Epithelial cell of prostate (primary cell): Measurements from ENCODE around the gene AFF3.
"Not testable (repeated sequence)": the region's sequence is repeated elsewhere in the genome, so short reads cannot be mapped to it uniquely, and the experiment has no call there.

Experiments
- DNase-seq: peaks from one replicate; pipeline ENCODE4 v3.0.0-alpha.2; 2011; ENCODE audit warnings: low read depth, low spot score
- H3K27ac ChIP-seq: fragments of 450-650 bp; 2 replicates; pipeline ENCODE4 v1.5.1; 2017; ENCODE audit warnings: mild to moderate bottlenecking

Gene AFF3

DNA sequence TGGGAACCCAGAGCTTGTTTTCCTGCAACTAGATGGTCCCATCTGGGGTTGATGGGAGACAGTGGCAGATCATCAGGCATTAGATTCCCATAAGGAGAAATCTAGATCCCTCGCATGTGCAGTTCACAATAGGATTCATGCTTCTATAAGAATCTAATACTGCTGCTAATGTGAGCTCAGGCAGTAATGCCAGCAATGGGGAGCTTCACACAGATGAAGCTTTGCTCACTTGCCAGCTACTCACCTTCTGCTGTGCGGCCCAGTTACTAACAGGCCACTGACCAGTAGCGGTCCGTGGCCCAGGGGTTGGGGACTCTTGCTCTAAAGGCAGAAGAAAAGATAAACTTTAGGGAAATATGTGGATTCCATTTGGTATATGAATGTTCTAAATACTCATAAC is 192.9 kb downstream of the AFF3 start:
- DNase-seq = no peak

DNA sequence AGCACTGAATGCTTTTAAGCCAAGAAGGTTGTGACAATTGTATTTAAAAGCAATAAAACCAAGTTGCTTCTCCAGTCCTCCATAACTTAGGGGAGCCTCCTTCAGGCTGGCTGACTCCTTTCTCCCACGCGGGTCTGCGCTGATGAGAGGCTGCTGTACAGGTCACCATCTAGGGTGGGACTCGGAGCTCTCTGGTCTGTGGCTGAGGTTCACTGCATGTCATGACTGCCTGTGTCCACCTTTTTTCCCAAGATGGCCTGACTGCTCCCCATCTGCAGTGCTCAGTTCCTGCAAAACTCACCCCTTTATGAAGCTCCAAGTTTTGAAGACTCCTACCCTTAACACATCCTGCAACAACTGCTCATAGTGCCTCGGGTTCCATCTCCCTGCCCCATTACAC is 194.4 kb downstream of the AFF3 start:
- DNase-seq = no peak
- no peak overlapping the region for H3K27ac ChIP-seq

More for the DNA sequence above, 192.9 kb downstream of the AFF3 start:
- H3K27ac ChIP-seq = no peak overlapping the region

DNA sequence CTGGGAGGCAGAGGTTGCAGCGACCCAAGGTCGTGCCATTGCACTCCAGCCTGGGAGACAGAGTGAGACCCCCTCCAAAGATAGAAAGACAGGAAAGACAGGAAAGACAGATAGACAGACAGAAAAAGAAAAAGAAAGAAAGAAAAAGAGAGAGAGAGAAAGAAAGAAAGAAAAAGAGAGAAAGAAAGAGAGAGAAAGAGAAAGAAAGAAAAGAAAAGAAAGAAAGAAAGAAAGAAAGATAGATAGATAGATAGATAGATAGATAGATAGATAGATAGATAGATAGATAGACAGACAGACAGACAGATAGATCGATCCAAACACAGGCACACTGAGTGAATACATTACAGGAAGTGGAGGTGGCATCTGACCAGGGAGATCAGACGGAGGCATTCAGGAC is 195.0 kb downstream of the AFF3 start:
- H3K27ac ChIP-seq, DNase-seq: not testable (repeated sequence)

DNA sequence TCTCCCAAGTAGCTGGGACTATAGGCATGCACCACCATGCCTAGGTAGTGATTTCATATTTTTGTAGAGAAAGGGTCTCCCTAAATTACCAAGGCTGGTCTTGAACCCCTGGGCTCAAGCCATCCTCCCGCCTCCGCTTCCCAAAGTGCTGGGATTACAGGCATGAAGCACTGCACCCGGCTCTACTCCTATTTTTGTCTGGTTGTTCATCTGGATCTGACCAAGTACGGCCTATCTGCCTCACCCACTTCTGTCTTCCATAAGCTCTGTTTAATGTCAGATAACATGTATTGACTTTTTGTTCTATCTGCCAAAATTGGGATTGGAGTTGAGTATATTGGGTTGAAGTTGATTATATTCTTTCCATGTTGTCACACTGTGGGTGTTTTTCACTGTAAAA is 198.4 kb downstream of the AFF3 start:
- no peak overlapping the region for H3K27ac ChIP-seq
- DNase-seq = no peak

DNA sequence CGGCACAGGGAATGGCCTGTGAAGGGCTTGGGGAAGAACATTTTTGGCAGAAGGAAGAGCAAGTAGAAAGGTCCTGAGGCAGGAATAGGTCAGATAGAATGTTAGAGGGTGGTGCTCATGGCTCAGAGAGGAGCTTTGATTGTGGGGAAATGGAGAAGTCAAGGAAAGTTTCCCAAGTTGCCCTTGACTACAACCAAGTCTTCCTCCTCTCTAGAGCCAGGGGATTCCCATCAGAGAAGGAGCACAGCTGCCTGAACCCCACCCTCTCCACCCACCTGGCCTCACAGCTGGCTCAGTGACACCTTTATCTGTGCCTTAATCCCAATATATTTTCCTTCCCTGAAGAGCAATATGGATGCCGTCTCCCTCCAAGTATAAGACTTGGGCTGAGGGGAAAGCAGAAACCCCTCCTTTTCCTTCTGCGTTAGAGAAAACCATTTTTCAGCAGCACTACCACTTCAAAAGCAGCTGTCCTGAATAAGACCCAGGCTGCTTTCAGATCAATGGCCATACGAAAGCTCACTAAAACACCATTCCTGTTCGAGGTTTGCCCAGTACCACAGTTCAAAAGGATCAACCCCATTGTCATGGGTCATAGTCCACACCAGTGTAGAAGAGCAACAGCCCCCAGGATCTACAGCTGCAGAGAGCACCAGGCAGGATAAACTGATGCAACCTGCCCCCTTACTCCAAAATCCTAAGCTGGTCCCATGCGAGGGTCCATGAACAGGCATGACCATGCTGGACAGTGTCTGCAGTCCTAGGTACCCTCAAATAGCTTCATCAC is 199.6 kb downstream of the AFF3 start:
- DNase-seq = no peak
- no peak overlapping the region for H3K27ac ChIP-seq

DNA sequence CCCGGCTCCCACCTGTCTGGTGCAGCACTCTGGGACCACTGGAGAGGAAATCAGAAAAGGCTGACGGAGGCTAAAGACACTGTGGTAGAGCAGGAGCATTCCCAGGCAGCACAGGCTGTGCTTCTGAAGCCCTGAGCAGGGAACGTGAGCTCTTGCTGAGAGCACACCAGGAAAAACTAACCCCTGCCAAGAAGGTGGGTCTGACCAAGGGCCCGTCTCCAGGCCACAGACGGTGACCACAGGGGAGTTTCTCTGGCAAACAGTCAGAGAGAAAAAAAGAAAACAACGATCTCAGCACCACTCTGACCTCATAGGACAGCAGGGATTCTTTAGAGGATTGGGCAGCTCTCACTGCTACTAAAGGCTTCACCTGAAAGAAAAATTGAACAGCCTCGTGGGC is 201.4 kb downstream of the AFF3 start:
- no peak for DNase-seq
- no peak overlapping the region for H3K27ac ChIP-seq

DNA sequence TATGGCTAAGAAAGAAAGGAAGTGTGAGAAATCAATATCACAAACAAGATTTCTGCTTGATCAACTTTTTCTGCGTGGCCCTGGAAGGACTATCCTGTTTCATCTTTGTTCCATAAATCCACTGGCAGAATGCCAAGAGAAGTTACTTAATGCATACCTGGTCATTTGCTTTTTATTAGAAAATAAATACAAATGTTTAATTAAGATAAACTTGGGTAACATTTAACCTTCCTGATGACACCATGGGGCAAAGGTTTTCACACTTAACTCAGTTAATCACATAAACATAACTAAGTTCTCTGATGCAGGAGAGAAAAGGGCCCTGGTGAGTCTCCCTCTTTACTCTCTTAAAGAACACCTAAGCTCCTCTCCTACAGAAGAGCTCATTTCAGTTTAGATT is 203.3 kb downstream of the AFF3 start:
- DNase-seq = no peak

DNA sequence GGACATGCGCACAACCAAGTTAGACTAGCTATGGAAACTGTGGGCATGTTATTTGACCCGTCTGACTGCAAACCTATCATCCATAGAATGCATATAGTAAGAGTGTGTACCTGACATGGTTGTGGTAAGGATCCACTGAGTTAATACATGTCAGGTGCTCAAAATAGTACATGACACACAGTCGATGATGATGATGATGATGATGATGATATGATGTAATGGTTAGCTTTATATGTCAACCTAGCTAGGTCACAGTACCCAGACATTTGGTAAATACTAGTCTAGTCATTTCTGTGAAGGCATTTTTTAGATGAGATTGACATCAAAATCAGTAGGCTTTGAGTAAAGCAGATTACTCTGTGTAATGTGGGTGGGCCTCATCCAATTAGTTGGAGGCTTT is 204.1 kb downstream of the AFF3 start:
- no peak for DNase-seq
- no peak overlapping the region for H3K27ac ChIP-seq

More for the DNA sequence above, 203.3 kb downstream of the AFF3 start:
- H3K27ac ChIP-seq = no peak overlapping the region

DNA sequence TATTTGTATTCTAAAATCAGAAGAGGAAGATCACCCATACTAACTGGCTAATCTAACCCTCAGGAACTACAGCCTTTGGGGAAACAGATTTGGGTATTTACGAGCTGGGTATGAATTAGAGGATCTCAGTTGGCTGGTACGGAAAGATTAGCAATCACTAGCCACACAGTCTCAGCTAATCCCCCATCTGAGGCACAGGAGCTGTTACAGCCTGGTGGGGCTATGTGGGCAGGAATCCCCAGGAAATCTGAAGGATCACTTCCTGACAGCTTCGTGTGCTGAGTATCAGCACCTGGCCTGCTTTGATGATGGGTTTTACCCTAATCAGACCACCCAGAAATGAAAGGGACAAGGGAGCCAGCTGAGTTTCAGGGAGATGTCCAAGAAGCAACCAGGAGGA is 206.3 kb downstream of the AFF3 start:
- no peak for DNase-seq
- H3K27ac ChIP-seq = no peak overlapping the region

DNA sequence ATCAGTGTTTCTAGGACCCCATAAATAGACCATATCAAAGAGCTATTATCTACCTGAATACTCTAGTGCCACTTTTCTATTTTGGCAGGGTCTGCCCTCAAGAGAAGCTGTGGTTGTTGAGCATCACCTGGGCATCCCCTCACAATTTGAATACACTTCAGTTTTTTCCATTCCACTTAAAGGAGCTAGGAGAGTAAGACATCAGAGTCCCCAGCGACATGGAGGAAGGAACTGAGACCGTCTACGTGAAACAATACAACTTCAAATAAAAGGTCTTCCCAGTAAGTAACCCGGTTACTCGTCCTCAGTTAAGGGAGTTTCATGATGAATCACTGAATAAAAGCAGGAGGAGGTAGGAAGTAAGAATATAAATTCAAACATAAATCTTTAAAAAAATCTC is 206.7 kb downstream of the AFF3 start:
- no peak overlapping the region for H3K27ac ChIP-seq
- DNase-seq = no peak

DNA sequence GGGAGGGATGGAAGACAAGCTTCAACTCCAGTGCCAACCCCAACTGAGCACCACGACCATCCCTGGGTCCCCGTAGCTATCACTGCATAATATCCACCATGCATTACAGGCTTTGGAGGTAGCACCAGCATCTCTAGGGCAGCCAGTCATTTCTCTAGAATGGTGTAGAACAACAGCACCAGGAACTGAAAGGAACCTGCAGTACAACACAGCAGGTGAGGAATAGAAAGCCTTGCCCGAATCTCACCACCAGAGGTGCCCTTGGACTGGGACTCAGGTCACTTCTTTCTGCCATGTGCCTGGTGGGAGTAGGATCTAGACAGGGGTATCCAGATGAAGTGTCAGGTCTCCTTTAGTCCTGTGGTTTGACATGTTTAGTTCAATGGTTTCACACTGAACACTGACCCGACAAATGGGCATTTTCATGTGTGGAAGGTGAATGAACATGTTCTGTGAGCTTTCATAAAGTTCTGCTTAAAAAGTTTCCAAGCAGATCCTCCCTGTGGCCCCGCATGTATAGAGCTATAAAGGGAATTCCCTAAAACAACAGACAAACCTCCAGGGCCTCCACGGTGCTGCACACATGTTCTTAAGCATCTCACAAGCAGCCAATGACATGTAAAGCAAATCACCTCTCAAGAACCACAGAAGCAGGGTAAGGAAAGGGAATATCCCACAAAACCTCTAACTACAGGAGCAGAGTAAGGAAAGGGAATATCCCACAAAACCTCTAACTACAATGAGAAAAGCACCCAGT is 208.3 kb downstream of the AFF3 start:
- no peak for DNase-seq
- H3K27ac ChIP-seq = no peak overlapping the region

DNA sequence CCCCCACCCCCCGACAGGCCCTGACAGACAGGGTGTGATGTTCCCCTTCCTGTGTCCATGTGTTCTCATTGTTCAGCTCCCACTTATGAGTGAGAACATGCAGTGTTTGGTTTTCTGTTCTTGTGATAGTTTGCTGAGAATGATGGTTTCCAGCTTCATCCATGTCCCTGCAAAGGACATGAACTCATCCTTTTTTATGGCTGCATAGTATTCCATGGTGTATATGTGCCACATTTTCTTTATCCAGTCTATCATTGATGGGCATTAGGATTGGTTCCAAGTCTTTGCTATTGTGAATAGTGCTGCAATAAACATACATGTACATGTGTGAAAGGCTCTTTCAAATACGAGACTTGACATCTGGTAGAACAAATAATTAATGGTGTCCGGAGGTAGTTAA is 208.9 kb downstream of the AFF3 start:
- not testable (repeated sequence) for DNase-seq, H3K27ac ChIP-seq

DNA sequence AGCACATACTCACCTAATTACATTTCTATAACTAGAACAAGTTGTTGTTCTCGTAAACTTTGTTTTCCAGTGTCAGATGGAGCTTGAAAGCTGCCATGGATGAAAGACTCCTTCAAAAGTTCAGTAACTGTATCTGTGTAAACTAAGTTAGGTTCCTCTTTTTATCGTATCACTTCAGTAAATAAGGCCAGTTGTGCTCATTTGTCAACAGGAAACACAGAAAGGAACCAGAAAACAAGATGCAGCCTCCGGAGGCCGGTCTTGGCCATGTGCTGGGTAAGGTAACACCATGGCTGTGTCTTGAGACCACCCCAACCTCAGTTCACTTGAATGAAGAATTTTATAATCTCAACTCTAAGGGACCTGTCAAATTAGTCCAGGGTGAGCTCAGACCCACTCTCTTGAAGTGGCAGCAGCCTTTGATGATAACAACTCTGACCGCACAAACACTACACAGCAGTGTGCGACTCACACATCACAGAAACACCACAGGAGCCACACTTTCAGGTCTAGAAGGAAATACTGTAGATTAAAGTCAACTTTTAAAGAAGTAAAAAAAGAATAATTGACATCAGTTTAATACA is 213.8 kb downstream of the AFF3 start:
- DNase-seq = no peak
- no peak overlapping the region for H3K27ac ChIP-seq

DNA sequence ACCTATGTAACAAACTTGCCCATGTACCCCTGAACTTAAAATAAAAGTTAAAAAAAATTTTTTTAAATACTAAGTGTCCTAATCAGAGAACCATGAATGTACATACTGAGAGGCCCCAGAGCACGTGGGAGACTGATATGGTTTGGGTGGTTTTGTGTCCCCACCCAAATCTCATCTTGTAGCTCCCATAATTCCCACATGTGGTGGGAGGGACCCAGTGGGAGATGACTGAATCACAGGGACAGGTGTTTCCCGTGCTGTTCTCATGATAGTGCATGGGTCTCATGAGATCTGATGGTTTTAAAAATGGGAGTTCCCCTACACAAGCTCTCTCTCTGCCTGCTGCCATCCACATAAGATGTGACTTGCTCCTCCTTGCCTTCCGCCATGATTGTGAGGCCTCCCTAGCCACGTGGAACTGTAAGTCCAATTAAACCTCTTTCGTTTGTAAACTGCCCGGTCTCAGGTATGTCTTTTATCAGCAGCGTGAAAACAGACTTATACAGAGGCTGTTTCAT is 214.6 kb downstream of the AFF3 start:
- H3K27ac ChIP-seq, DNase-seq: not testable (repeated sequence)

DNA sequence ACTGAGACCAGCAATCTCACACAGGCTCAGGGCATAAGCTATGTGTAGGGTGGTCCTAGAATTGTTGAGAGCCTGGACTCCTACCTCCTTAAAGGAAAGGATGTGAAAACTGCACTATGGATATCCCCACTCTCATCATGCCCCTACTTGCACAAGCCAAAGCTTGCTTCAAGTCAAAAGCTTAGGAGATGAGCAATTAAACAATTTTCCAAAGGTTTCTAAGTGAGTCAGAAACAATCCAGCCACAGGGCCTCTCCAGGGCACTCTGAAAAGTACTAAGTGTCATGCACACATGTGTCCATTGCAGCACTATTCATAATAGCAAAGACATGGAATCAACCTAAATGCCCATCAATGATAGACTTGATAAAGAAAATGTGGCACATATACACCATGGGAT is 215.4 kb downstream of the AFF3 start:
- DNase-seq = peak; percentile 48
- no peak overlapping the region for H3K27ac ChIP-seq

DNA sequence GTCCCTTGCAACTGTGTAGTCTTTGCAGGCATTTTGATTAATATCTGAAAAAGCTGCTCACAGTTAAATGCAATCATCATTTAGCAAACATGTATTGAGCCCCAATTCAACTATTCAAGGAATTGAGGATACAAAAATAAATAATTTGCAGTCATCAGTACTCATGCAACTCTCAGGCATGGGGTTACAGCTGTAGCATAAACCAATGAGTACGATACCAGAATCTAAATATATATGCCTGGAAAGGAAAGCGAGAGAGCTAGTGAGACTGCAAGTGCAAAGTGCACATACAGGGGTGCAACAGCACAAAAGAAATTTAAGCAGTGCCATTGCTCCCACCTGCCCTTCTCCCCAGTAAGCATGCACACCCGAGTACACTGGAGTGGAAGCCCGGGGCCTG is 216.4 kb downstream of the AFF3 start:
- H3K27ac ChIP-seq = no peak overlapping the region

DNA sequence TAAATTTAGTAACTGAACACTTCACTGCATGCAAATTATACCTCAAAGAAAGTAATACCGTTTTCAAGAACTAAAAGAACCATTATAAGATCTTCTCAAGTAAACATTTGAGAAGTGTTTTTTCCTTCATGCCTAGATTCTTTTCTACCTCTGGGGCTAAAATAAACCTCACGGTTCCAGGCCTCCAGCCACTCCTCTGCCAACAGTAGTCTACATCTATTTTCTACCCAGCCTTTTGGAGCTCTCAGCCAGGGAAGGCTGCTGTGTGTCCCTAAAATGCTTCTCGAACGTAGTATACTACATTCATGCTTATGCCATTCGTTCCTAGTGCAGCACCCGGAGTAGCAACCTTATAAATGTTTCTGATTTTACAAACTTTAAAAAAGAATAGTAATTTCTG is 219.7 kb downstream of the AFF3 start:
- no peak for DNase-seq
- no peak overlapping the region for H3K27ac ChIP-seq

More for the DNA sequence above, 216.4 kb downstream of the AFF3 start:
- DNase-seq = no peak

DNA sequence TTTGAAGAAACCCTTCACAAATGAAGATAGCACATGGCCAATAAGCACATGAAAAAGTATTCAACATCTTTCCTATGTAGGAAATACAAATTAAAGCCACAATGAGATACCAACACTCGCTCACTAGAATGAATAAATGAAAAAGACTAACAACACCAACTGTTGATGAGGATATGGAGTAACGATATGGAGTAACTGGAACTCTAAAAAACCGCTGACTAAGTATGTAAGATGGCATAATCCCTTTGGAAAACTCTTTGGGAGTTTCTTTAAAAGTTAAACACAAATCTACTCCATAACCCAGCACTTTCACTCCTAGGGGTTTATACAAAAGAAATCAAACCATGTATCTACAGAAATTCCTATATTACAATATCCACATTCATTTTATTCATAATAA is 220.5 kb downstream of the AFF3 start:
- no peak overlapping the region for H3K27ac ChIP-seq

DNA sequence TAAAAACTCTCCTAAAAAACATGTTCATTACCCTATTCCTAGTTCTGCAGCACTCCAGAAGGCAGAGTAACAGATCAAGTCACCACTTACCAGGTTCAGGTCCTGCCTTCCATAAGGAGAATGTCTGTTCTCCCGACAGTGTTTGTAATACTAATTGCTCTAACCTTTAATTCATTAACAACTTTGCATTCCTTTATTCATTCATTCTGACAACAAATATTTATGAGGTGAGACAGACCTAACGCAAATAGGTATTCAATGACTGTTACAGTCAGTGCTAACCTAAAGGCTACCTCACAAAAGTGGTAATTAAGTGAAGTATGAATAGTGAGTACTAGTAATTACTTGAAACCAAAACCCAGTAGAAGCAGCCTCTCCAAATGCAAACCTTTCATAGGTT is 224.0 kb downstream of the AFF3 start:
- H3K27ac ChIP-seq = no peak overlapping the region
- no peak for DNase-seq

More for the DNA sequence above, 220.5 kb downstream of the AFF3 start:
- DNase-seq = no peak

DNA sequence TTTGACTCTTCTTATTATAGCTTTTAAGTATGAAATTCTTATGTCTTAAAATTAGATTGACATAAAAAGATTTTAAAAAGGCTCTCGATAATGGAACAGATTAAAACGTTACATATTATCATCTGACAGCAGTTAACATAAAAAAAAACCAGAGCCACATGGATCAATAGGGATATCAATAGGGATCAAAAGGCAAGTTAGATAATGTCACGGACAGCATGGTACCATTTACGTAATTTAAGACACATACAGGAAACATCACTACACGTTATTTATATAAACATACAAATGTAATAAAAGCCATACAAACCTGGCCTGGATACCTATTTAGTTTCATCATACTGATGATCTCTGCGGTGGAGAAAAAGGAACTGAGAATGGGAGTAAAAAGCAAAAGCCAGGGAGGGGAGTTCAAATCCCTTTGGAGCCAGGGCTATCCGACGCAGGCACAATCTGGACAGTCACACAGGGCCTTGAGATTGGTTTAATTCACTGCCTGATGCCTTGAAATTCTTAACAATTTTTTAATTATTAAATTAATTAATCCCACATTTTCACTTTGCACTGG is 227.2 kb downstream of the AFF3 start:
- no peak for DNase-seq

DNA sequence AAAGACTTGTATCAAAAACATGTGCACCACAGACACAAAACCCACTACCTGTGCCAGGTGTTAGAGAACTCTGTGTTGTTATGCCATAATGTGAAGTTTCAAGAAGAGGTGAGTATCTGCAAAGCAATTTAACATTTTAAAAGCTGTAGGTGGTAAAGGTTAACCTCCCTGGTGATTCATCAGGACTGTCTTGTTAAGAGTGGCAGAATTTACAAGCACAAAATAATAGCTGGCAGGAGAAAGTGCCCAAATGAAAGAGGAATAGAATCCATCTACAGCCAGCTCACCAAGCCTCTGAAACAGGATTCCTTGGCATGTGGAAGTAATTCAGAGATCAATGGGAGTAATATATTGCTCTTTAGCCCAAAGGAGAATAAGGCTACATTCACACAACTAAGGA is 230.7 kb downstream of the AFF3 start:
- no peak for DNase-seq
- H3K27ac ChIP-seq = no peak overlapping the region

More for the DNA sequence above, 227.2 kb downstream of the AFF3 start:
- no peak overlapping the region for H3K27ac ChIP-seq
